Epithelial cell of prostate (primary cell): Measurements from ENCODE around the gene C2CD4C.
"Not testable (repeated sequence)": the region's sequence is repeated elsewhere in the genome, so short reads cannot be mapped to it uniquely, and the experiment has no call there.

Experiments used
- DNase-seq: peaks from one replicate; pipeline ENCODE4 v3.0.0-alpha.2; 2011; ENCODE audit warnings: low read depth, low spot score
- H3K27ac ChIP-seq: fragments of 450-650 bp; 2 replicates; pipeline ENCODE4 v1.5.1; 2017; ENCODE audit warnings: mild to moderate bottlenecking

The C2CD4C gene

GRCh38 chr19:439167-439900 is 30.4 kb upstream of the C2CD4C start:
- no peak overlapping the region for H3K27ac ChIP-seq
- no peak for DNase-seq

- DNase-seq = no peak
- H3K27ac ChIP-seq = no peak overlapping the region
Measured at GRCh38 chr19:438416-438958, 29.5 kb upstream of the C2CD4C start.

GRCh38 chr19:437041-437440 is 28.1 kb upstream of the C2CD4C start:
- H3K27ac ChIP-seq = no peak overlapping the region
- no peak for DNase-seq

GRCh38 chr19:436413-436950 is 27.5 kb upstream of the C2CD4C start:
- no peak for DNase-seq
- H3K27ac ChIP-seq = no peak overlapping the region

- DNase-seq = no peak
- no peak overlapping the region for H3K27ac ChIP-seq
Measured at GRCh38 chr19:435707-436412, 26.9 kb upstream of the C2CD4C start.

GRCh38 chr19:435056-435706 is 26.2 kb upstream of the C2CD4C start:
- no peak for DNase-seq
- H3K27ac ChIP-seq = no peak overlapping the region

GRCh38 chr19:434152-434960 is 25.4 kb upstream of the C2CD4C start:
- no peak overlapping the region for H3K27ac ChIP-seq
- DNase-seq = no peak

- no peak overlapping the region for H3K27ac ChIP-seq
- DNase-seq = no peak
Measured at GRCh38 chr19:430701-431100, 21.8 kb upstream of the C2CD4C start.

- no peak for DNase-seq
Measured at GRCh38 chr19:428149-428548, 19.2 kb upstream of the C2CD4C start.

GRCh38 chr19:427675-428074 is 18.7 kb upstream of the C2CD4C start:
- H3K27ac ChIP-seq, DNase-seq: not testable (repeated sequence)

More at GRCh38 chr19:428149-428548, 19.2 kb upstream of the C2CD4C start:
- no peak overlapping the region for H3K27ac ChIP-seq

GRCh38 chr19:426725-427445 is 17.9 kb upstream of the C2CD4C start:
- no peak overlapping the region for H3K27ac ChIP-seq
- DNase-seq = no peak

GRCh38 chr19:425056-425455 is 16.1 kb upstream of the C2CD4C start:
- H3K27ac ChIP-seq = no peak overlapping the region
- no peak for DNase-seq

GRCh38 chr19:424546-424945 is 15.6 kb upstream of the C2CD4C start:
- H3K27ac ChIP-seq = no peak overlapping the region
- DNase-seq = no peak

- DNase-seq = no peak
- no peak overlapping the region for H3K27ac ChIP-seq
Measured at GRCh38 chr19:423691-424466, 14.9 kb upstream of the C2CD4C start.

- DNase-seq, H3K27ac ChIP-seq: not testable (repeated sequence)
Measured at GRCh38 chr19:422917-423226, 13.9 kb upstream of the C2CD4C start.

GRCh38 chr19:422213-422916 is 13.4 kb upstream of the C2CD4C start:
- DNase-seq = no peak
- no peak overlapping the region for H3K27ac ChIP-seq

GRCh38 chr19:419721-420515 is 11.0 kb upstream of the C2CD4C start:
- DNase-seq = no peak

More at GRCh38 chr19:419721-420515, 11.0 kb upstream of the C2CD4C start:
- H3K27ac ChIP-seq = no peak overlapping the region
